A549 (cell line): ENCODE measurements around the gene RNF14. TPM values are rescaled to one million over a fixed set of nuclear protein-coding genes. Genes with fewer than 3 reads are reported as not detected.
"Not testable (repeated sequence)": the region's sequence is repeated elsewhere in the genome, so short reads cannot be mapped to it uniquely, and the experiment has no call there.

Experiments used
- ATAC-seq, 2 experiments: fragments of 200-7000 bp in 1 of 2; fragments of >200 bp in 1 of 2; cut with Nextera tagmentation in 1 of 2; cut with Tn5 transposase in 1 of 2; 3 replicates each; pipeline versions ENCODE4 v1.8.0 to v1.9.1; 2018 to 2020; ENCODE audit warnings: mild to moderate bottlenecking in 1 of 2, moderate library complexity in 1 of 2
- CTCF ChIA-PET: fragments of 300-600 bp; sonication (Branson Sonifier 250); formaldehyde crosslinking; extraction: SDS; loops from one replicate; lab custom pipeline; 2021; ENCODE audit warnings: antibody characterized with exemption, inconsistent platforms; lab: Yijun Ruan, JAX
- POLR2A ChIA-PET: fragments of 350-600 bp; formaldehyde crosslinking; extraction: SDS; loops from one replicate; lab custom pipeline; 2021; ENCODE audit warnings: antibody characterized with exemption, inconsistent platforms; lab: Yijun Ruan, JAX
- DNase-seq, 2 experiments: peaks; one replicate each; pipeline versions ENCODE4 v3.0.0 to v3.0.0-alpha.2; 2011 to 2016; ENCODE audit warnings: low read depth in 1 of 2, low spot score in 1 of 2
- FAIRE-seq: peaks from 2 replicates; lab custom pipeline; 2011; peaks lifted over from hg19 to GRCh38; lab: Jason Lieb, UNC
- H3K27ac ChIP-seq, 2 experiments: fragments of >200 bp; sonication (Bioruptor Twin); formaldehyde crosslinking; 3 replicates each; pipeline ENCODE4 v1.5.1; 2016 to 2017
- H3K4me1 ChIP-seq: fragments of >200 bp; sonication (Bioruptor Twin); formaldehyde crosslinking; 3 replicates; pipeline ENCODE4 v1.6.1; 2016
- H3K4me2 ChIP-seq: fragments of >200 bp; sonication (Bioruptor Twin); formaldehyde crosslinking; 3 replicates; pipeline ENCODE4 v1.6.1; 2016
- H3K4me3 ChIP-seq: fragments of >200 bp; sonication (Bioruptor Twin); formaldehyde crosslinking; 3 replicates; pipeline ENCODE4 v1.5.1; 2016
- H3K9me3 ChIP-seq: fragments of >200 bp; sonication (Bioruptor Twin); formaldehyde crosslinking; 3 replicates; pipeline ENCODE4 v1.6.1; 2016
- ATOH8 ChIP-seq: fragments of 250-450 bp; sonication (Bioruptor Pico); IDR thresholded peaks from 2 replicates; pipeline ENCODE4 v1.5.0; 2020; ENCODE audit warnings: low read depth, mild to moderate bottlenecking, moderate library complexity
- BCL3 ChIP-seq: fragments of >200 bp; sonication (Bioruptor Twin); formaldehyde crosslinking; IDR thresholded peaks from 3 replicates; pipeline ENCODE4 v1.6.1; 2016
- CBX8 ChIP-seq: fragments of 200-600 bp; sonication (generic); IDR thresholded peaks from 2 replicates; pipeline ENCODE4 v1.6.1; 2016
- CHD2 ChIP-seq: fragments of 150-350 bp; IDR thresholded peaks from 2 replicates; pipeline ENCODE4 v1.6.1; 2014; ENCODE audit warnings: low read length; ENCODE audit not compliant: partially characterized antibody
- E2F6 ChIP-seq: IDR thresholded peaks from 2 replicates; pipeline ENCODE4 v1.6.1; 2012; ENCODE audit warnings: low read depth, borderline replicate concordance
- EHF ChIP-seq: fragments of 250-450 bp; sonication (Bioruptor Pico); IDR thresholded peaks from 2 replicates; pipeline ENCODE4 v1.5.0; 2020; ENCODE audit warnings: mild to moderate bottlenecking
- EHMT2 ChIP-seq: fragments of 200-600 bp; sonication (generic); IDR thresholded peaks from 2 replicates; pipeline ENCODE4 v1.6.1; 2016; ENCODE audit warnings: antibody characterized with exemption, low read depth, mild to moderate bottlenecking, moderate library complexity
- FOSB ChIP-seq: fragments of 250-450 bp; sonication (Bioruptor Pico); IDR thresholded peaks from 2 replicates; pipeline ENCODE4 v1.5.0; 2020; ENCODE audit warnings: mild to moderate bottlenecking, moderate library complexity
- FOXS1 ChIP-seq: fragments of 250-450 bp; sonication (Bioruptor Pico); IDR thresholded peaks from 2 replicates; pipeline ENCODE4 v1.5.0; 2020; ENCODE audit warnings: mild to moderate bottlenecking, moderate library complexity
- GATA3 ChIP-seq: IDR thresholded peaks from 2 replicates; pipeline ENCODE4 v1.6.1; 2012; ENCODE audit warnings: borderline replicate concordance
- HDAC2 ChIP-seq: fragments of 200-600 bp; sonication (generic); IDR thresholded peaks from 2 replicates; pipeline ENCODE4 v1.6.1; 2016
- HES2 ChIP-seq: fragments of >200 bp; sonication (Bioruptor Twin); formaldehyde crosslinking; IDR thresholded peaks from 2 replicates; pipeline ENCODE4 v1.6.1; 2016
- HOXA7 ChIP-seq: fragments of 250-450 bp; sonication (Bioruptor Pico); IDR thresholded peaks from 2 replicates; pipeline ENCODE4 v1.5.0; 2020; ENCODE audit warnings: mild to moderate bottlenecking, moderate library complexity
- JUNB ChIP-seq: fragments of >200 bp; sonication (Bioruptor Twin); formaldehyde crosslinking; IDR thresholded peaks from 2 replicates; pipeline ENCODE4 v1.6.1; 2016
- KDM5A ChIP-seq: fragments of 200-600 bp; sonication (generic); IDR thresholded peaks from 2 replicates; pipeline ENCODE4 v1.6.1; 2016; ENCODE audit warnings: antibody characterized with exemption, mild to moderate bottlenecking
- MAFK ChIP-seq: fragments of 450-650 bp; IDR thresholded peaks from 2 replicates; pipeline ENCODE4 v1.6.1; 2014; ENCODE audit not compliant: partially characterized antibody
- MAX ChIP-seq: IDR thresholded peaks from 2 replicates; pipeline ENCODE4 v1.6.1; 2012
- MAZ ChIP-seq: fragments of 150-350 bp; IDR thresholded peaks from 2 replicates; pipeline ENCODE4 v1.6.1; 2014; ENCODE audit warnings: antibody characterized with exemption, low read depth, low read length, borderline replicate concordance
- NPAS2 ChIP-seq: fragments of 250-450 bp; sonication (Bioruptor Pico); IDR thresholded peaks from 2 replicates; pipeline ENCODE4 v1.8.0; 2022; ENCODE audit warnings: mild to moderate bottlenecking, moderate library complexity, borderline replicate concordance
- NR3C1 ChIP-seq: fragments of >200 bp; sonication (Bioruptor Twin); formaldehyde crosslinking; IDR thresholded peaks from 3 replicates; pipeline ENCODE4 v1.6.1; 2017
- PBX3 ChIP-seq: IDR thresholded peaks from 2 replicates; pipeline ENCODE4 v1.6.1; 2012
- PHF8 ChIP-seq: fragments of 200-600 bp; sonication (generic); IDR thresholded peaks from 2 replicates; pipeline ENCODE4 v1.6.1; 2016; ENCODE audit warnings: low read depth, mild to moderate bottlenecking, antibody characterized with exemption, moderate library complexity, borderline replicate concordance
- RARB ChIP-seq: fragments of 250-450 bp; sonication (Bioruptor Pico); IDR thresholded peaks from 2 replicates; pipeline ENCODE4 v1.8.0; 2021; ENCODE audit warnings: mild to moderate bottlenecking, moderate library complexity
- SMC3 ChIP-seq: fragments of >200 bp; sonication (Bioruptor Twin); formaldehyde crosslinking; IDR thresholded peaks from 3 replicates; pipeline ENCODE4 v1.6.1; 2018; ENCODE audit warnings: inconsistent platforms
- SREBF2 ChIP-seq: fragments of 450-650 bp; IDR thresholded peaks from 2 replicates; pipeline ENCODE4 v1.6.1; 2014; ENCODE audit warnings: mild to moderate bottlenecking, moderate library complexity
- ZNF302 ChIP-seq: fragments of 250-450 bp; sonication (Bioruptor Pico); IDR thresholded peaks from 2 replicates; pipeline ENCODE4 v1.9.0; 2021; ENCODE audit warnings: inconsistent platforms, mild to moderate bottlenecking, moderate library complexity
- ZSCAN20 ChIP-seq: fragments of 250-450 bp; sonication (Bioruptor Pico); IDR thresholded peaks from 2 replicates; pipeline ENCODE4 v1.8.0; 2022; ENCODE audit warnings: mild to moderate bottlenecking, moderate library complexity
- WGBS: methylation state at CpG from one replicate; pipeline ENCODE4 v1.1.6; 2017; ENCODE audit errors: missing lambda C conversion rate; 5-methylcytosine and 5-hydroxymethylcytosine counted together
- polyA plus RNA-seq, 4 experiments: library from polyadenylated mRNA; depleted of rRNA in 3 of 4; stranded (reverse); fragments of >200 nt; fragmentation: RNase III in 1 of 4; extraction: RNeasy Plus Mini Kit Qiagen cat#74134 plus additional on column Dnase treatment in 1 of 4; gene quantifications; 2 replicates in 3 of 4; 3 replicates in 1 of 4; pipeline ENCODE4 v1.2.3, GENCODE V29; 2011 to 2017

RNF14 gene
- polyA plus RNA-seq, 2 of the 4 experiments (the other 2 are of a cell fraction): 43.2 to 47.4 TPM

GRCh38 chr5:142034994-142035393 lies 66.1 kb downstream of the RNF14 start:
- ATAC-seq: no peak
- CTCF ChIA-PET: no interaction called here
- H3K4me2 ChIP-seq: no peak overlapping the region
- DNase-seq: no peak
- H3K27ac ChIP-seq: no peak overlapping the region
- no peak for TF ChIP-seq CBX8
- no peak for TF ChIP-seq ZNF302
- no peak for TF ChIP-seq ATOH8 (CRISPR knock-in tag)
- H3K4me1 ChIP-seq: no peaks in the 10 kb centered on the region
- no peak for FAIRE-seq
- H3K9me3 ChIP-seq: no peaks in the 10 kb centered on the region
- POLR2A ChIA-PET: no interaction called here
- H3K4me3 ChIP-seq: no peak overlapping the region

- TF ChIP-seq MAX (no peak), NR3C1 (no peak), FOSB (CRISPR knock-in tag) (no peak), HOXA7 (CRISPR knock-in tag) (no peak), EHF (CRISPR knock-in tag) (no peak), HDAC2 (no peak), SMC3 (no peak), PBX3 (no peak), E2F6 (no peak), ZNF302 (no peak)
- DNase-seq (no peak), FAIRE-seq (no peak), ATAC-seq (no peak)
- ChIA-PET POLR2A (no interaction called here), CTCF (no interaction called here)
- Histone ChIP-seq H3K4me2 (no peak overlapping the region), H3K4me1 (no peaks in the 10 kb centered on the region), H3K9me3 (no peaks in the 10 kb centered on the region), H3K4me3 (no peak overlapping the region), H3K27ac (no peak overlapping the region)
- 73% methylated on average over 13 of the region's 13 CpGs for WGBS
Observed at GRCh38 chr5:142036918-142037317, 68.0 kb downstream of the RNF14 start.

- H3K4me1 ChIP-seq, DNase-seq, ATAC-seq, H3K4me2 ChIP-seq, FAIRE-seq, CTCF ChIA-PET, H3K4me3 ChIP-seq, H3K9me3 ChIP-seq, H3K27ac ChIP-seq, POLR2A ChIA-PET: not testable (repeated sequence)
- 53% methylated on average over 3 of the region's 3 CpGs for WGBS
Observed at GRCh38 chr5:142037599-142037998, 68.7 kb downstream of the RNF14 start.

- CTCF ChIA-PET: no interaction called here
Observed at GRCh38 chr5:142038735-142039134, 69.8 kb downstream of the RNF14 start.

More at GRCh38 chr5:142038735-142039134, 69.8 kb downstream of the RNF14 start:
- TF ChIP-seq NPAS2 (CRISPR knock-in tag): no peak
- TF ChIP-seq ZSCAN20: no peak
- no peak for TF ChIP-seq MAZ
- TF ChIP-seq ATOH8 (CRISPR knock-in tag): no peak
- no peak for TF ChIP-seq EHMT2
- TF ChIP-seq HES2: no peak
- TF ChIP-seq PHF8: no peak
- TF ChIP-seq CHD2: no peak
- no peak for TF ChIP-seq GATA3
- no peak for TF ChIP-seq MAFK
- no peak for TF ChIP-seq HDAC2
- TF ChIP-seq JUNB: no peak
- TF ChIP-seq CBX8: no peak
- TF ChIP-seq ZNF302: no peak
- no peak for TF ChIP-seq KDM5A
- TF ChIP-seq SREBF2: no peak
- TF ChIP-seq RARB: no peak
- no peak for TF ChIP-seq BCL3
- no peak for TF ChIP-seq FOXS1
- Histone ChIP-seq H3K9me3 (no peaks in the 10 kb centered on the region), H3K4me2 (no peak overlapping the region), H3K4me1 (no peaks in the 10 kb centered on the region), H3K4me3 (no peak overlapping the region), H3K27ac (no peak overlapping the region)
- POLR2A ChIA-PET: no interaction called here
- ATAC-seq (no peak), DNase-seq (no peak), FAIRE-seq (no peak)
- 67% methylated on average over 1 of the region's 2 CpGs for WGBS
